Stimulated activated CD8-positive, alpha-beta memory T cell treated with anti-CD3 and anti-CD28 coated beads, Interleukin-15, amount 100 ng/mL, for 48 hours (primary cell): Measurements from ENCODE around the gene SLC4A11.

ENCODE experiments used
- DNase-seq, 2 donors: peaks; one replicate each; pipeline ENCODE4 v3.0.0-alpha.2; 2020; ENCODE audit warnings: low read depth in 2 of 2

The SLC4A11 gene

DNA sequence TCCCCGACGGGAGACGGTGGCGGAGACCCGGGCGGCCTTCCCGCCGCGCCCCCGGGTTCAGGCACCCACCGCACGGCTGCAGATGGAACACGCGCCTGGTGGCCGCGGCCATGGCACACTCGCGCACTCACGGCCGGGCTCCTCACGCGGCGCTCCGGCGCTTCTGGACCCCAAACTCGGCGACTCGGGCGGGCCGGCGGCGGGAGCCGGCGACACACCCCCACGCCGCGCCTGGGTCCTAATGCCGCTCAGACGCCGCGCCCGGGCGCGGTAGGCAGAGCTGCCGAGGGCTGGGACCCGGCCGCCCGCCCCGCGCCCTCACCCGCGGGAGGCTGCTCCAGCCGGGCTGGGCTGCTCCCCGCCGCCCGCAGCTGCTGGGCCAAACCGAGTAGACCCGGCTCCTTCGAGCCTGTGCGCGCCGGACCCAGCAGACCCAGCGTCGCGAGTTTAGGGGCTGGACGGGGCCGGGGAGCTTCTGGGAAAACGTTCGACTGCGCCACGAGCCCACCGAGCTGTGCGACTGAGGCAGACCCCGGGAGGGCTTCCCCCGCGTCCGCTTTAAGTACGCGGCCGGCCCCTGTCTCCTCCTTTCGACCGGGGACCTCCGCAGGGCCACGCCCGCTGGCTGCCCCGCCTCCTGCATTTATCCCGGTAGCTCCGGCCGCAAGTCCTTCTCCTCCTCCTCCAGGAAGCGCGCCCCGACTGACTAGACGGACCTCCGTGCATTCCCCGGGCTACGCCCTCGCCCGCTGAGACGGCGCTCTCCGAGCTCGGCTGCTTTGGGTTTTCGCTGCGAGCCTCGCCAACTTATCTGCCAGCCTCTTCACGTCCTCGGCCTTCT is at the start of gene SLC4A11:
SLC4A11 (minus strand) TSS at position 165 of the 841 bp plus-strand sequence; CDS start at position 112, 53 bp downstream.
- no peak for DNase-seq

GRCh38 chr20:3283222-3283820 is 44.3 kb upstream of the SLC4A11 start:
- DNase-seq, result no peak

DNA sequence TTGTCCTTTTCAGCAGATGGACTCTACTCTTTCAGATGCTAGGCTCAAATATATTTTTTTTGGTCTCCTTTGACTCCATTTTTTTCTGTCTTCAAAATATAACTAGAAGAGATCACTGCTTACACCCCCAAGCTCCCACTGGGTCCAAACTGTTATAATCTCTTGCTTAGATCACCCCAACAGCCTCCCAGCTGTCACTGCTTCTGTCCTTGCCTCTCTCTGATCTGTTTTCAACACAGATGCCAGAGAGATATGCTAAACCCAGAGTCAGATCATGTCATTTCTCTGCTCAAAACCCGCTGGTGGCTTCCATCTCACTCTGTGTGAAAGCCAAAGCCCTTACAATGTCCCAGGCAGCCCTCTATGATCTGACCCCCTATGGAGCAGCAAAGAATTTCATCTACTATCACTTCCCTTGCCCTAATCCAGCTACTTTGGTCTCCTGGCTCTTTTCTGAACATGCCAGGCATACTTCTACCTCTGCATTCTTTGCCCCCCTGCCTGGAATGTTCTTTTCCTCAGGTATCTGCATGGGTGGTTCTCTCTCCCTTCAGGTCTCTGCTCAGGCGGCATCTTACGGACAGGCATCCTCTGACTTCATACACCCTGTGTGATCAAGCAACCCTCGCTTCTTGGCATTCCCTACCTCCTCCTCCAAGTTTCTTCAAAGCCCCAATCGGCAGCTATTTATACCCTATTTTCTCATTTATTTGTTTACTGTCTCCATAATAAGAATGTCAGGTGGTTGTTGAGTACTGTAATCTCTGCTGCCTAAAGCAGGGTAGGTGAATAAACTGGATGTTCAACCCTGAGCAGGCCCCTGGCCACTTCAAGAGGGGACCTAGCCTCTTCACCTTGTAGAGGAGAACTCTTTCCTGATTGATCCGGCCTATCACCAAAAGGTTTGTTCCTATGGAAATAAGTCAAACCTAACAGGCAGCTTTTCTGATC is 43.6 kb upstream of the SLC4A11 start:
- DNase-seq, result no peak

GRCh38 chr20:3281437-3281836 is 42.4 kb upstream of the SLC4A11 start:
- no peak for DNase-seq

DNA sequence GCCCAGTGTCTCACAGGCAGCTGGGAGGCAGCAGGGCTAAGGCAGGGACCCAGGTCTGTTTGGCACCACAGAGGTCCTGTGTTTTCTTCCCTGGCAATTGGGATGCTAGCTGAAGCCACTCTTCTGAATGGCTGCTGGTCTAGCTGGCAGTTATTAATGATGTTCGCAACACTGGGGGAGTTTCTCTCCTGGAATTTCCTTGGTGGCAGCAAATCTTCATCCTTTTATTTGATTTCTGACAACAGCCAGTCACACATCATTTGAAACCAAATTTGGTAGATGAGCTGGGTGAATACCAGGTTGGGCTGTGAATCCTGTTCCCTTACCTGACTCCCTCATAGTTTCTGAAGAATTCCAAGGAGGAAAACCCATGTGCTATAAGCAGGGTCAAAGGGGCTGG is 40.8 kb upstream of the SLC4A11 start:
- DNase-seq, result no peak

- DNase-seq, result no peak
Measured at GRCh38 chr20:3277686-3278465, 38.9 kb upstream of the SLC4A11 start.

DNA sequence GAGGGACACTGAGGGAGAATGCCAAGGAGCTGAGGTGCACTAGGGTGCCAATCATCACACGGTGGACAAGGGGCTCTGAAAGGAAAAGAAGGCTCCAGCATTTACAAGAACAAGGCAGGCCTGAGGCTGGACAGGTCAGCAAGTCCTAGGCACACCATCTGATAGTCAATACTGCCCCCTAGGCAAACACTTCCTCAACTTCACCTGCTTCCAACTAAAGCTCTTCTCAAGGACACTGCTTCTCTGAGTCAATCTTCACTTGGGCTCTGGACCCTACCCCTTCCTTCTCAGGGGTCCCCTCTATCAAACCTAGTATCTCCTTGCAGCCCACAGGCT is 37.7 kb upstream of the SLC4A11 start:
- no peak for DNase-seq

DNA sequence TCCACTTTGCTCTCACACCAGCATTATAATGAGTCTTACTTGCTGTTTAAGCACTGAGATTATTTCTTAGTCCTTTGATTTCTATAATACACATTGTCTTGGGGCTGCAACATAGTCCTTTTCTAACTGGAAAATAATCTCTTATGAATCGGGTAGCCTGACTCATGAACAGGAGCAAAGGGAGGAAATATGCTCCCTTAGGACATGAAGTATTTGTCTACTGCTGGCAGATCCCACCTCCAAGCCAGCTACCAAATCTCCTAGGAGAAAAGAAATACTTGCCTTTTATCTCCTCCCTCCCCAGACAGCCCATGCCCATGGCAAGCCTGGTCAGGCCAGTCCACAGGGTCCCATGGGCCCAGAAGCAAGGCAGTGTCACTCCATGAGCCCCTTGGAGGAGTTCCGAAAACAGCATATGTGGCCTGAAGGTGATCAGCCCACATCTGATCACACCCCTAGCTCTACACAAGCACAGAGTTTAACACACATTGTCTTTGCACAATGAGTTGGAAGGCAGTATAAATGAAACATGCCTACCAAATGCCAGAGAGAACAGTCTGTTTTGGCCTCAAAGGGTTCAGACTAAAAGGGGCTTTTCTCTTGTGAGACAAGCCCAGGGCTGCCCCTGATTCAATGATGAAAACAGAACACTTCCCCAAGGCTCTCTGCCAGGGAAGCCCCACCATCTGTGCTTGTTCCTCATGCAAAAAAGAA is 37.1 kb upstream of the SLC4A11 start:
- no peak for DNase-seq

- DNase-seq, result no peak
Measured at GRCh38 chr20:3275064-3275935, 36.3 kb upstream of the SLC4A11 start.

- no peak for DNase-seq
Measured at GRCh38 chr20:3273371-3273770, 34.4 kb upstream of the SLC4A11 start.

DNA sequence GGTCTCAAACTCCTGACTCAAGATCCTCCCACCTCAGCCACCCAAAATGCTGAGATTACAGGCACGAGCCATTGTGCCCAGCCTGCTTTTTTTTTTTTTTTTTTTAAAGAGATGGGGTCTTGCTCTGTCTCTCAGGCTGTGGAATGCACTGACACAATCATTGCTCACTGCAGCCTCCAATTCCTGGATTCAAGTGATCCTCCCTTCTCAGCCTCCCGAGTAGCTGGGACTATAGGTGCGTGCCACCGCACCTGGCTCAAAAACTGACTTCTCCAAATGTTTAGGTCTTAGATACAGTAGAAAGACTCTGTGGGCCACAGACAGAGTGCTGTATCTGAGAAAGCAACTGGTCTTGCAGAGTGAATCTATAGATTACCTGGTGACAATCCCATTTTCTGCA is 31.1 kb upstream of the SLC4A11 start:
- DNase-seq, result no peak

DNA sequence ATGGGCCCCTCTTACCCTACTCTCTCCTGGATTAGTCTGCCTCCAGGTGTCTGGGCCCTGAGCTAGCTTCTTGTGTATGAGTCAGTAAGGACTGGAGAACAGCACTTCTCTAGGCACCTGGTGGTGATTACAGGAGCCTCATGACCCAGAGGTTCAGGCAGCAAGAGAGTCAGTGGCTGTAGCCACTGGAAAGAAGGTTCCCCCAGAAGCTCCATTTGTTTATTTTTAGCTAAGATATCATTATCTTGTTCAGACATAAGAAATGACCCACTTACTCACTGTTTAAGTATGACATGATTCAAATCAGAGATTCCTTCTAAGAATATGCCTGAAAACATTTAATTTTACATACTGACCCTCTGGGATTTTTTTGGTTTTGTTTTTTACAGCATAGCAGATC is 23.6 kb upstream of the SLC4A11 start:
- no peak for DNase-seq

- no peak for DNase-seq
Measured at GRCh38 chr20:3258429-3258828, 19.4 kb upstream of the SLC4A11 start.

DNA sequence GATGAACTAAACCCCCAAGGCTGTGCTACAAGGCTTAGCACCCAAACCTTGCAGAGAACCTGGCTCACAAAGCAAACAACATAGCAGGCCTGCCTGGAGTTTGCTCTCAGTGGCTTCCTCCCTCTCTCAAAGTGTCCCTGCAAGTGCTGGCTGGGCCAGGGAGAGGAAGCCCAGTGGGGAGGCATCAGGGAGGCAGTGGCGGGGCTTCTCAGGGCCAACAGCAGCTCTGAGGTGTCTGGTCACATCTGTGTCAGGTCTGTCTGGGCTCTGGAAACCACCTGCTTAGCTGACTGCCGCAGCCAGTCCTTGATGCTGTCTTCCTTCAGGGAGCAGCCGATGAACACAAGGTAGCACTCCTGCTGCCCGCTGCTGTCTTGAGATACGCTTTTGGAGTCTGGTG is 16.7 kb upstream of the SLC4A11 start:
- DNase-seq, result no peak

GRCh38 chr20:3251806-3252205 is 12.8 kb upstream of the SLC4A11 start:
- no peak for DNase-seq

- DNase-seq, result no peak
Measured at GRCh38 chr20:3250091-3250504, 11.1 kb upstream of the SLC4A11 start.

DNA sequence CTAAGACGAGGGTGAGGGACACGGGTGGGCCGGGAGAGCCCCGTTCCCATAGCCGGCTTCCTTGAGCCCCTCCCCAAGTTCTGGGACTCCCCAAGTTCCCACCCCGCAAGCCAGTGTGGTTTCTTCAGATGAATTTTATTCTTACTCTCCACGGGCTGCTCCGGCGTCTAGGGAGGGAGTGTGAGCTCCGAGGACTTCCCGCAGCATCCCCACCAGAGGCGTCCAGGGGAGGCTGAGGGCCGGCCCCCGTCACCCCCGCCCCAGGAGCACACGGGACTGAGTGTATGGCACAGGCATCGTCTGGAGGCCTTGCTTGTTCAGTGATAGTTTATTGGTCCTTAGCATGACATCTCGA is 10.0 kb upstream of the SLC4A11 start:
- no peak for DNase-seq

DNA sequence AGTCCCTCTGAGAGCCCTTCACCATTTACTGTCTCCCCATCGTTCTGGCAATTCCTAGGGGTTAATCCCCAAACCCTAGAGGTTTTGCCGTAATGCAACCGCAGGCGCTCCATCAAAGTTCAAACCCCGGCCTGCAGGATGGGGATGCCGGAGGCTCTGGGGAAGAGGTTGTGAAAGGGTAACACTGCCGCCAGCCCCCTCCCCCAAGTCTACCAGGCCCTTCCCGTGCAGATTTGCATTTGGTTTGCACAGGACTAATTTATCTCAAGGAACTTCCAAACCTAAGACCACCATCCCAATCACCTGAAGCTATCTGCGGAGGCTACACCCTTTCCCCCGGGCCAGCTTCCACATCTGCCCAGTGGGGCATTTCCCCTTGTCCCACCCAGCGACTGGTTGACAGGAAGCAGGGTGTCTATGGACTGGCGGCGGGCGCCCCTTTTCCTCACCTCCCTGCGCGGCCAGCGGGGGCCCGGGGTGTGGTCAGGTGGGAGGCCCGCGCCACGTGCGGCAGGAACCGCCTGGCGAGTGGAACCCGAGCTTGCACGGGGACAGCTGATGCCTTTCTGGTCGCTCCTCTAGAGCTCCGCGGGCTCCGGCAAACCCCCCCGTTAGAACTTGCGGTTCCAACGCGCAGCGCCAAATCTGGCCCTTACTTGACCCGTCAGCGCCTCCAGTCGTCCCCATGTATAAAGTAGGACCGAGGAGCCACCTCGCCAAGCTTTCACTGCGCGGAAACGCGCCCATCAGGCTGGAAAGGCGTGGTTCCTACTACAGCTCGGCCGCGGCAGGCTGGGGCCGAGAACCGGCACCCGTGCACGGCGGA is 9.4 kb upstream of the SLC4A11 start:
- no peak for DNase-seq

GRCh38 chr20:3247638-3248037 is 8.6 kb upstream of the SLC4A11 start:
- no peak for DNase-seq
